IMR-90 (cell line): ENCODE results near the gene HCFC1R1. TPM values are rescaled to one million over a fixed set of nuclear protein-coding genes. Genes with fewer than 3 reads are reported as not detected.

Source experiments
- ATAC-seq: fragments of 200-7000 bp; cut with Tn5 transposase; 2 replicates; pipeline ENCODE4 v1.9.1; 2020; ENCODE audit warnings: low read depth, mild to moderate bottlenecking, moderate library complexity
- BruUV-seq: library from RNA; stranded (reverse); fragments of 400-500 nt; replicated peaks from 2 replicates; lab custom pipeline; 2021; lab: Mats Ljungman, UMichigan
- CTCF ChIA-PET: fragments of 300-600 bp; formaldehyde crosslinking; extraction: SDS; loops from one replicate; lab custom pipeline; 2021; ENCODE audit warnings: antibody characterized with exemption; lab: Yijun Ruan, JAX
- POLR2A ChIA-PET: fragments of 300-600 bp; sonication (Branson Sonifier 250); formaldehyde crosslinking; loops from one replicate; lab custom pipeline; 2022; ENCODE audit warnings: antibody characterized with exemption; ENCODE audit not compliant: unreplicated experiment; lab: Charles Lee
- DNase-seq: peaks from one replicate; pipeline ENCODE4 v3.0.0; 2013
- H2AFZ ChIP-seq: replicated peaks from 2 replicates; pipeline ENCODE3; 2013; ENCODE audit warnings: low read length, mild to moderate bottlenecking; ENCODE audit not compliant: poor library complexity
- H2AK5ac ChIP-seq: 2 replicates; pipeline ENCODE4 v1.6.1; 2013; ENCODE audit warnings: low read depth, low read length, inconsistent platforms
- H2AK9ac ChIP-seq: replicated peaks from 2 replicates; pipeline ENCODE3; 2013; ENCODE audit warnings: mild to moderate bottlenecking, low read depth, low read length, moderate library complexity; ENCODE audit not compliant: poor library complexity
- H2BK120ac ChIP-seq: 2 replicates; pipeline ENCODE4 v1.6.1; 2013; ENCODE audit warnings: low read depth, low read length, inconsistent platforms
- H2BK15ac ChIP-seq: 3 replicates; pipeline ENCODE4 v1.6.1; 2013; ENCODE audit warnings: low read depth, low read length, inconsistent platforms
- H2BK20ac ChIP-seq: 2 replicates; pipeline ENCODE4 v1.6.1; 2013; ENCODE audit warnings: low read depth, mild to moderate bottlenecking, inconsistent platforms, low read length, moderate library complexity
- H2BK5ac ChIP-seq: 2 replicates; pipeline ENCODE4 v1.6.1; 2013; ENCODE audit warnings: mild to moderate bottlenecking, low read depth, low read length, inconsistent platforms; ENCODE audit not compliant: poor library complexity, severe bottlenecking
- H3K14ac ChIP-seq: replicated peaks from 2 replicates; pipeline ENCODE4 v1.6.1; 2013; ENCODE audit warnings: low read depth, low read length, inconsistent platforms
- H3K18ac ChIP-seq: 2 replicates; pipeline ENCODE4 v1.6.1; 2013; ENCODE audit warnings: low read depth, low read length, control low read depth
- H3K23ac ChIP-seq: 2 replicates; pipeline ENCODE4 v1.6.1; 2013; ENCODE audit warnings: low read depth, low read length, inconsistent platforms
- H3K27ac ChIP-seq: 2 replicates; pipeline ENCODE4 v1.5.1; 2013; ENCODE audit warnings: mild to moderate bottlenecking, control low read depth, low read length; ENCODE audit not compliant: insufficient read depth
- H3K27me3 ChIP-seq: 2 replicates; pipeline ENCODE4 v1.6.1; 2013; ENCODE audit warnings: low read length; ENCODE audit not compliant: control insufficient read depth, insufficient read depth
- H3K36me3 ChIP-seq: 2 replicates; pipeline ENCODE4 v1.6.1; 2013; ENCODE audit warnings: low read length, mixed read lengths; ENCODE audit not compliant: control insufficient read depth, insufficient read depth
- H3K4ac ChIP-seq: 2 replicates; pipeline ENCODE4 v1.6.1; 2013; ENCODE audit warnings: low read depth, low read length, inconsistent platforms
- H3K4me1 ChIP-seq: 2 replicates; pipeline ENCODE4 v1.6.1; 2013; ENCODE audit warnings: low read length, mixed read lengths; ENCODE audit not compliant: control insufficient read depth, insufficient read depth
- H3K4me2 ChIP-seq: 2 replicates; pipeline ENCODE4 v1.6.1; 2013; ENCODE audit warnings: low read depth, mild to moderate bottlenecking, control low read depth, low read length, moderate library complexity
- H3K4me3 ChIP-seq: 2 replicates; pipeline ENCODE4 v1.5.1; 2013; ENCODE audit warnings: low read depth, mild to moderate bottlenecking, control low read depth, low read length, moderate library complexity; ENCODE audit not compliant: insufficient read depth
- H3K56ac ChIP-seq: 2 replicates; pipeline ENCODE4 v1.6.1; 2013; ENCODE audit warnings: low read length, inconsistent platforms; ENCODE audit not compliant: insufficient read depth; ENCODE audit errors: extremely low read depth
- H3K79me1 ChIP-seq, 2 experiments: 2 replicates each; pipeline ENCODE4 v1.6.1; 2013; ENCODE audit warnings: low read length in 2 of 2, inconsistent platforms in 1 of 2, low read depth in 1 of 2
- H3K9ac ChIP-seq: 2 replicates; pipeline ENCODE4 v1.6.1; 2013; ENCODE audit warnings: low read depth, low read length, control low read depth
- H3K9me1 ChIP-seq: 2 replicates; pipeline ENCODE4 v1.6.1; 2013; ENCODE audit warnings: low read length, inconsistent platforms; ENCODE audit not compliant: insufficient read depth
- H3K9me3 ChIP-seq: 2 replicates; pipeline ENCODE4 v1.6.1; 2013; ENCODE audit warnings: low read length; ENCODE audit not compliant: control insufficient read depth, insufficient read depth
- H4K20me1 ChIP-seq: 2 replicates; pipeline ENCODE4 v1.6.1; 2013; ENCODE audit warnings: low read length, inconsistent platforms; ENCODE audit not compliant: insufficient read depth
- H4K5ac ChIP-seq: 2 replicates; pipeline ENCODE4 v1.6.1; 2013; ENCODE audit warnings: mild to moderate bottlenecking, low read depth, low read length, control low read depth
- H4K8ac ChIP-seq, 2 experiments: 2 replicates each; pipeline ENCODE4 v1.6.1; 2013; ENCODE audit warnings: low read depth in 2 of 2, low read length in 2 of 2, control low read depth in 1 of 2, inconsistent platforms in 1 of 2
- H4K91ac ChIP-seq: 2 replicates; pipeline ENCODE4 v1.6.1; 2013; ENCODE audit warnings: low read depth, low read length, inconsistent platforms; ENCODE audit not compliant: insufficient read depth
- CHD1 ChIP-seq: IDR thresholded peaks from 2 replicates; pipeline ENCODE4 v1.6.1; 2012; ENCODE audit warnings: low read depth, low read length, improper control_type of control experiment
- CTCF ChIP-seq: conservative IDR thresholded peaks from 2 replicates; pipeline ENCODE4 v1.5.1; 2012; ENCODE audit warnings: mild to moderate bottlenecking, low read depth, low read length, improper control_type of control experiment
- FOS ChIP-seq: fragments of 150-350 bp; IDR thresholded peaks from 2 replicates; pipeline ENCODE4 v1.6.1; 2016; ENCODE audit warnings: low read depth, low read length
- POLR2A ChIP-seq: IDR thresholded peaks from 2 replicates; pipeline ENCODE4 v1.6.1; 2012; ENCODE audit warnings: mild to moderate bottlenecking, low read depth, low read length
- RAD21 ChIP-seq: IDR thresholded peaks from 2 replicates; pipeline ENCODE4 v1.6.1; 2012; ENCODE audit warnings: low read length, improper control_type of control experiment
- RCOR1 ChIP-seq: IDR thresholded peaks from 2 replicates; pipeline ENCODE4 v1.6.1; 2012; ENCODE audit warnings: mild to moderate bottlenecking, low read length, improper control_type of control experiment; ENCODE audit not compliant: insufficient replicate concordance
- SMC3 ChIP-seq: fragments of 150-350 bp; IDR thresholded peaks from 2 replicates; pipeline ENCODE4 v1.6.1; 2016; ENCODE audit warnings: low read depth, mild to moderate bottlenecking, antibody characterized with exemption, low read length, moderate library complexity
- USF2 ChIP-seq: fragments of 150-350 bp; IDR thresholded peaks from 2 replicates; pipeline ENCODE4 v1.6.1; 2017; ENCODE audit warnings: mild to moderate bottlenecking, antibody characterized with exemption, low read length, low read depth
- WGBS, 2 experiments: methylation state at CpG; one replicate each; pipeline versions ENCODE4 v1.1.5 to v1.1.7; 2013; ENCODE audit warnings: missing lambda C conversion rate in 2 of 2; ENCODE audit not compliant: insufficient read length in 1 of 2; ENCODE audit errors: extremely low coverage in 2 of 2; 5-methylcytosine and 5-hydroxymethylcytosine counted together
- dilution Hi-C: fragments of 300-500 bp; cut with HindIII; formaldehyde crosslinking; loops from one replicate; pipeline ENCODE4 v1.14.3; 2018; ENCODE audit warnings: low sequenced_read_pairs; ENCODE audit not compliant: unreplicated experiment
- in situ Hi-C: fragments of 300-500 bp; cut with MboI; formaldehyde crosslinking; loops from 3 replicates; pipeline ENCODE4 v1.14.3; 2019; ENCODE audit warnings: low sequenced_read_pairs, inconsistent platforms, mixed read lengths
- intact Hi-C: fragments of 100-400 bp; cut with micrococcal nuclease; formaldehyde crosslinking; loops from 2 replicates; pipeline ENCODE4 v1.10.0; 2022
- polyA plus RNA-seq, 3 experiments: library from polyadenylated mRNA; depleted of rRNA; stranded (reverse); fragments of >200 nt; gene quantifications; 2 replicates each; pipeline ENCODE4 v1.2.3, GENCODE V29; 2012; ENCODE audit warnings: low replicate concordance in 1 of 3
- total RNA-seq: library from RNA; depleted of rRNA; stranded (reverse); fragments of >200 nt; gene quantifications from 2 replicates; pipeline ENCODE4 v1.2.3, GENCODE V29; 2012

The HCFC1R1 gene
- total and polyA plus RNA-seq, 2 of the 4 experiments (the other 2 are of a cell fraction): 7.2 to 57.9 TPM

GRCh38 chr16:3029491-3030221, 5.9 kb upstream of the HCFC1R1 start:
- peak; percentile 33 for ATAC-seq

More at GRCh38 chr16:3029491-3030221, 5.9 kb upstream of the HCFC1R1 start:
- Histone ChIP-seq H3K4me2 (no peak overlapping the region), H2BK5ac (no peak overlapping the region), H2AK5ac (no peak overlapping the region), H3K27ac (no peak overlapping the region), H3K23ac (no peak overlapping the region), H2BK120ac (no peak overlapping the region), H2AFZ (peak overlapping the region; percentile 81), H4K91ac (no peak overlapping the region; the same call in 1 of the 2 replicates), H3K9me3 (no peaks in the 10 kb centered on the region), H4K5ac (no peak overlapping the region), H4K20me1 (peaks cover 7% of the 10 kb centered on the region; the same call in 1 of the 2 replicates), H2BK20ac (no peak overlapping the region), H2BK15ac (no peak overlapping the region; the same call in 2 of the 3 replicates), H3K14ac (no peak overlapping the region), H2AK9ac (peak overlapping the region; percentile 79), H3K9me1 (no peaks in the 10 kb centered on the region), H3K36me3 (peaks cover 11% of the 10 kb centered on the region; the same call in 1 of the 2 replicates), H3K27me3 (peaks cover 34% of the 10 kb centered on the region), H3K4me3 (no peak overlapping the region), H3K18ac (no peak overlapping the region), H3K9ac (no peak overlapping the region), H4K8ac (no peak overlapping the region; a peak in 1 of 4 replicates), H3K56ac (no peak overlapping the region), H3K4ac (peak overlapping the region; percentile 57; the same call in 1 of the 2 replicates), H3K4me1 (no peaks in the 10 kb centered on the region), H3K79me1 (no peaks in the 10 kb centered on the region)
- BruUV-seq: no TSS peak
- ChIA-PET POLR2A (no interaction called here), CTCF (interaction anchor here (0.7 to 1.5 kb wide), 3 partner anchors 16 to 99 kb away, joined by 3 to 4 read pairs (median 3); no protein-coding TSS in a partner anchor)
- DNase-seq: peak; percentile 31
- 15% methylated on average over 48 of the region's 59 CpGs; no CpG with 5 or more reads in 1 of the 2 experiments for WGBS, 2 experiments
- TF ChIP-seq CHD1 (no peak), POLR2A (no peak; the same call in 1 of the 2 replicates), RCOR1 (no peak), SMC3 (no peak), CTCF (no peak), FOS (no peak), USF2 (no peak), RAD21 (no peak)
- intact Hi-C loops (no loop called here), dilution Hi-C loops (no loop called here), in situ Hi-C loops (no loop called here)
